HUES64 (cell line): ENCODE measurements around the gene TIE1.

Source experiments
- H3K27ac ChIP-seq: 2 replicates; pipeline ENCODE4 v1.7.0; 2013; ENCODE audit warnings: low read depth, low read length, inconsistent platforms
- H3K27me3 ChIP-seq: 2 replicates; pipeline ENCODE4 v1.6.1; 2013; ENCODE audit warnings: mild to moderate bottlenecking, low read length; ENCODE audit not compliant: insufficient read depth
- H3K36me3 ChIP-seq: 2 replicates; pipeline ENCODE4 v1.6.1; 2013; ENCODE audit warnings: mild to moderate bottlenecking, low read length; ENCODE audit not compliant: insufficient read depth
- H3K4me1 ChIP-seq: 2 replicates; pipeline ENCODE4 v1.6.1; 2013; ENCODE audit warnings: mild to moderate bottlenecking, low read length, moderate library complexity; ENCODE audit not compliant: insufficient read depth
- H3K4me3 ChIP-seq: 2 replicates; pipeline ENCODE4 v1.5.1; 2013; ENCODE audit warnings: mild to moderate bottlenecking, low read length, moderate library complexity
- H3K9ac ChIP-seq: 2 replicates; pipeline ENCODE4 v1.6.1; 2013; ENCODE audit warnings: mild to moderate bottlenecking, low read depth, low read length
- H3K9me3 ChIP-seq: 2 replicates; pipeline ENCODE4 v1.6.1; 2013; ENCODE audit warnings: low read depth, low read length; ENCODE audit not compliant: insufficient read depth
- WGBS: fragments of 150-250, 120-280 bp; methylation state at CpG from one replicate; pipeline ENCODE4 v1.1.7; 2013; ENCODE audit warnings: missing lambda C conversion rate; 5-methylcytosine and 5-hydroxymethylcytosine counted together

The TIE1 gene

GRCh38 chr1:43285269-43285990 lies 15.4 kb upstream of the TIE1 start, which contains the start of gene C1orf210:
TSS of gene C1orf210 (minus strand) at chr1:43285581. CDS start at chr1:43283270, 2,311 bp downstream.
- Histone ChIP-seq H3K4me1 (peaks cover 11% of the 10 kb centered on the region), H3K4me3 (peak within 1 kb of the TSS; percentile 54), H3K9me3 (no peaks in the 10 kb centered on the region), H3K9ac (peak within 1 kb of the TSS; percentile 42; the same call in 1 of the 2 replicates), H3K27ac (no peak within 1 kb of the TSS), H3K27me3 (no peaks in the 10 kb centered on the region), H3K36me3 (no peaks in the 10 kb centered on the region)
- WGBS = 31% methylated on average over 19 of the region's 19 CpGs

- Histone ChIP-seq H3K27me3 (no peaks in the 10 kb centered on the region), H3K4me3 (peak overlapping the region; percentile 54; the same call in 1 of the 2 replicates), H3K36me3 (no peaks in the 10 kb centered on the region), H3K9ac (peak overlapping the region; percentile 2; the same call in 1 of the 2 replicates), H3K4me1 (peaks cover 11% of the 10 kb centered on the region), H3K9me3 (no peaks in the 10 kb centered on the region), H3K27ac (no peak overlapping the region)
- 92% methylated on average over 11 of the region's 11 CpGs for WGBS
These were observed 14.7 kb upstream of the TIE1 start for GRCh38 chr1:43286115-43286514.

GRCh38 chr1:43286533-43286932 lies 14.2 kb upstream of the TIE1 start:
- H3K36me3 ChIP-seq = no peaks in the 10 kb centered on the region
- no peak overlapping the region for H3K4me3 ChIP-seq
- 98% methylated on average over 5 of the region's 5 CpGs for WGBS
- no peaks in the 10 kb centered on the region for H3K9me3 ChIP-seq
- H3K27ac ChIP-seq = no peak overlapping the region
- H3K27me3 ChIP-seq = no peaks in the 10 kb centered on the region
- peaks cover 11% of the 10 kb centered on the region for H3K4me1 ChIP-seq
- no peak overlapping the region for H3K9ac ChIP-seq

GRCh38 chr1:43288058-43288784 lies 12.6 kb upstream of the TIE1 start:
- 90% methylated on average over 8 of the region's 9 CpGs for WGBS
- no peak overlapping the region for H3K27ac ChIP-seq
- H3K9me3 ChIP-seq = no peaks in the 10 kb centered on the region
- no peaks in the 10 kb centered on the region for H3K36me3 ChIP-seq
- no peak overlapping the region for H3K4me3 ChIP-seq
- H3K27me3 ChIP-seq = no peaks in the 10 kb centered on the region
- peaks cover 11% of the 10 kb centered on the region for H3K4me1 ChIP-seq
- H3K9ac ChIP-seq = no peak overlapping the region

- Histone ChIP-seq H3K9ac (no peak overlapping the region), H3K36me3 (no peaks in the 10 kb centered on the region), H3K27me3 (no peaks in the 10 kb centered on the region), H3K9me3 (no peaks in the 10 kb centered on the region), H3K27ac (no peak overlapping the region), H3K4me1 (peaks cover 13% of the 10 kb centered on the region), H3K4me3 (no peak overlapping the region)
- WGBS = 88% methylated on average over 12 of the region's 12 CpGs
These were observed 11.7 kb upstream of the TIE1 start for GRCh38 chr1:43288785-43289706.

DNA sequence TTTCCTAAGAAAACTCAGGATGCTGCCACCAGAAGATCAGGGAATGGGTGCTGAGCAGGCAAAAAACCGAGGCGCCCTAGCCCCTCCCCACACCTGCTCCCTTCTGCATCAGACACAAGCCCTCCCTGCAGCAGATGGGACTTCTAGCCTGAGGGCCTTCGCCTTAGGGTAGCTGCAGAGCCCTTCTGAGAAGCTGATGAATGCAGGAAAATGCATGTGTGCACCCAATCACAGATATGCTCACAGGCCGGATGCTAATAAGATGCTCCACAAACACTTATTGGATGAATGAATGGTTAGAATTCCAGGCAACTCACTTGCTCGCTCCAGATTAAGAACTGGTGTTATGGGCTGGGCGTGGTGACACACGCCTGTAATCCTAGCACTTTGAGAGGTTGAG lies 8.6 kb upstream of the TIE1 start:
- H3K27ac ChIP-seq = no peak overlapping the region
- H3K9me3 ChIP-seq = no peaks in the 10 kb centered on the region
- no peaks in the 10 kb centered on the region for H3K36me3 ChIP-seq
- WGBS = 92% methylated on average over 7 of the region's 7 CpGs
- no peak overlapping the region for H3K4me3 ChIP-seq
- H3K27me3 ChIP-seq = no peaks in the 10 kb centered on the region
- peaks cover 31% of the 10 kb centered on the region for H3K4me1 ChIP-seq
- H3K9ac ChIP-seq = no peak overlapping the region

DNA sequence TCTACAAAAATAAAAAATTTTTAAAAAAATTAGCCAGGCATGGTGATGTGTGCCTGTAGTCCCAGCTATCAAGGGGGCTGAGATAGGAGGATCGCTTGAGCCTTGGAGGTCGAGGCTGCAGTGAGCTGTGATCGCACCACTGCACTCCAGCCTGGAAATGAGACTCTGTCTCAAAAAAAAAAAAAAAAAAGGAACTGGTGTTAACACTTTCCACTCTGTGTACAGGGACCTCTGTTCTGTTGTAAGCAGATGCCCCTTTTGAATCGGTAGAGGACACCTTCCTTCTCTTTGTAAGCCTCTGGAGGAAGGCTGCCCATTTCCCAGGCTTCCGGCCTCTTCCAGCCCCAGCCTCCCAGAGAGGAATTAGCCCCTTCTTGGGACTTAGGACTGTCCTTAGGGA lies 8.1 kb upstream of the TIE1 start:
- H3K27me3 ChIP-seq = no peaks in the 10 kb centered on the region
- no peaks in the 10 kb centered on the region for H3K36me3 ChIP-seq
- WGBS = 96% methylated on average over 5 of the region's 5 CpGs

GRCh38 chr1:43293176-43293575 lies 7.6 kb upstream of the TIE1 start:
- Histone ChIP-seq H3K4me1 (peaks cover 32% of the 10 kb centered on the region), H3K9ac (no peak overlapping the region), H3K9me3 (no peaks in the 10 kb centered on the region), H3K27ac (no peak overlapping the region), H3K27me3 (no peaks in the 10 kb centered on the region), H3K4me3 (no peak overlapping the region), H3K36me3 (no peaks in the 10 kb centered on the region)
- 90% methylated on average over 2 of the region's 2 CpGs for WGBS

More for the DNA sequence above, 8.1 kb upstream of the TIE1 start:
- Histone ChIP-seq H3K9me3 (no peaks in the 10 kb centered on the region), H3K4me1 (peaks cover 32% of the 10 kb centered on the region), H3K27ac (no peak overlapping the region), H3K4me3 (no peak overlapping the region), H3K9ac (no peak overlapping the region)

DNA sequence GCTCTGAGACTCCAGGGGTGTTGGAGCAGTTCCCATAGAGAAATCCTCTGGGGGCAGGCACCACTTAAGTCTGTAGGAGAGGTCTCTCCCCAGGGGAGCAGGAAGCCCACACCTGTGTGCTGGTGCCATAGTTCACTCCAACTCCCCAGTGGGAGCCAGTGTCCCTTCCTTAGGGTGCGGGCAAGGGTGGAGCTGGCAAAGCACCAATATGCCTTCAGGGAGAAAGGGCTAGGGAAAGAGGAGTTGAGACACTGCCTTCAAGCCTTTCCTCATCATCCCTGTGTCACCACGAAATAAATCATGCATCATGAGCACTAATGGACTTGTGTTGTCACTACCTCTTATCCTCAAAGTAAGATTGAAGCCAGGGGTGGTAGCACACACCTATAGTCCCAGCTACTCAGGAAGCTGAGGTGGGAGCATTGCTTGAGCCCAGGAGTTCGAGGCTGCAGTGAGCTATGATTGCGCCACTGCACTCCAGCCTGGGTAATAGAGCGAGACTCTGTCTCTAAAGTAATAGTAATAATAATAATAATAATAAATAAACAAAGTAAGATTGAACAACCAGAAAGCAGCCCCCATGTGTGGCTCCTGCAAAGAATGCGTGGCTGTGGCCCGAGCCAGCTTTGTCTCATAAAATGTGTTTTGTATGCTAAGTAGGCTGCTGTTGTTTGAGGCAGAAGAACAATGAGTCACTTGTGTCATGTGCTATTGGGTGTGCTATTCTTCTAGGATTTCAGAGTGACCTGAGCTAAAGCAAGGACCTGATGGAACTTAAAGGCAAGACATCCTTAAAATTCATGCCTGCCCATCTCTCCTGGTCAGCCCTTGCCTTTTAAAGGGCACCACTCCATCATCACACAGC lies 6.7 kb upstream of the TIE1 start:
- Histone ChIP-seq H3K36me3 (no peaks in the 10 kb centered on the region), H3K4me3 (no peak overlapping the region), H3K9ac (no peak overlapping the region), H3K27ac (no peak overlapping the region), H3K4me1 (peaks cover 32% of the 10 kb centered on the region), H3K27me3 (no peaks in the 10 kb centered on the region), H3K9me3 (no peaks in the 10 kb centered on the region)
- 88% methylated on average over 6 of the region's 7 CpGs for WGBS

- Histone ChIP-seq H3K27ac (no peak overlapping the region), H3K4me3 (no peak overlapping the region), H3K9ac (no peak overlapping the region), H3K9me3 (no peaks in the 10 kb centered on the region), H3K4me1 (peaks cover 32% of the 10 kb centered on the region), H3K36me3 (no peaks in the 10 kb centered on the region), H3K27me3 (no peaks in the 10 kb centered on the region)
- WGBS = 95% methylated on average over 8 of the region's 8 CpGs
These were observed 6.0 kb upstream of the TIE1 start for GRCh38 chr1:43294761-43295160.
